B cell (primary cell): ENCODE data around the gene SHC3. TPM values are rescaled to one million over a fixed set of nuclear protein-coding genes. Genes with fewer than 3 reads are reported as not detected.

ENCODE experiments used
- ATAC-seq: fragments of 200-7000 bp; cut with Tn5 transposase; one replicate; pipeline ENCODE4 v1.10.0; 2021; ENCODE audit warnings: low read depth, mild to moderate bottlenecking, moderate number of reproducible peaks, moderate library complexity
- CTCF ChIA-PET: fragments of 350-600 bp; sonication (Branson Sonifier 250); formaldehyde crosslinking; loops from one replicate; lab custom pipeline; 2021; ENCODE audit warnings: antibody characterized with exemption, inconsistent platforms; lab: Charles Lee
- POLR2A ChIA-PET: fragments of 350-600 bp; sonication (Branson Sonifier 250); formaldehyde crosslinking; loops from one replicate; lab custom pipeline; 2021; ENCODE audit warnings: antibody characterized with exemption; lab: Charles Lee
- DNase-seq: peaks from one replicate; pipeline ENCODE4 v3.0.0; 2013
- H2AFZ ChIP-seq: 2 replicates; pipeline ENCODE4 v1.6.1; 2012; ENCODE audit warnings: mild to moderate bottlenecking, low read depth, low read length; ENCODE audit not compliant: insufficient read depth, poor library complexity, severe bottlenecking
- H3K27ac ChIP-seq, 2 donors: 1 replicate in 1 of 2; 2 replicates in 1 of 2; pipeline ENCODE4 v1.5.1; 2012 to 2013; ENCODE audit warnings: low read length in 2 of 2, mild to moderate bottlenecking in 2 of 2, moderate library complexity in 1 of 2
- H3K27me3 ChIP-seq, 4 experiments: fragments of 200-600 bp in 1 of 4; sonication (generic) in 1 of 4; replicated peaks in 1 of 4; 1 replicate in 2 of 4; 2 replicates in 2 of 4; pipeline versions ENCODE4 v1.6.1 to v1.7.0; 2013 to 2016; ENCODE audit warnings: low read length in 3 of 4, mild to moderate bottlenecking in 2 of 4, mixed read lengths in 1 of 4, moderate library complexity in 1 of 4; ENCODE audit not compliant: insufficient read depth in 4 of 4, control insufficient read depth in 3 of 4; ENCODE audit errors: control extremely low read depth in 1 of 4
- H3K36me3 ChIP-seq, 2 experiments: replicated peaks in 1 of 2; 1 replicate in 1 of 2; 2 replicates in 1 of 2; pipeline versions ENCODE4 v1.6.1 to v1.7.1; 2013; ENCODE audit warnings: low read length in 1 of 2; ENCODE audit not compliant: insufficient read depth in 2 of 2, control insufficient read depth in 1 of 2; ENCODE audit errors: control extremely low read depth in 1 of 2, extremely low read depth in 1 of 2
- H3K4me1 ChIP-seq, 2 donors: fragments of 200-600 bp in 1 of 2; sonication (generic) in 1 of 2; 1 replicate in 1 of 2; 2 replicates in 1 of 2; pipeline versions ENCODE4 v1.5.1 to v1.6.1; 2013 to 2017; ENCODE audit warnings: low read length in 2 of 2; ENCODE audit not compliant: control insufficient read depth in 2 of 2, insufficient read depth in 2 of 2
- H3K4me2 ChIP-seq: replicated peaks from 2 replicates; pipeline ENCODE3; 2012; ENCODE audit warnings: mild to moderate bottlenecking, low read depth, low read length; ENCODE audit not compliant: poor library complexity, severe bottlenecking
- H3K4me3 ChIP-seq, 5 experiments: fragments of 200-600 bp in 1 of 5; sonication (generic) in 1 of 5; 1 replicate in 3 of 5; 2 replicates in 2 of 5; pipeline versions ENCODE4 v1.5.1 to v1.7.0; 2011 to 2016; ENCODE audit warnings: low read length in 4 of 5, mild to moderate bottlenecking in 4 of 5, low read depth in 2 of 5, control low read depth in 1 of 5, moderate library complexity in 1 of 5; ENCODE audit not compliant: insufficient read depth in 1 of 5; ENCODE audit errors: control extremely low read depth in 1 of 5, extremely low read depth in 1 of 5
- H3K79me2 ChIP-seq: fragments of 200-600 bp; sonication (generic); one replicate; pipeline ENCODE4 v1.6.0; 2016; ENCODE audit warnings: low read length; ENCODE audit not compliant: control insufficient read depth, insufficient read depth
- H3K9ac ChIP-seq: fragments of 200-600 bp; sonication (generic); 2 replicates; pipeline ENCODE4 v1.6.1; 2017; ENCODE audit warnings: mild to moderate bottlenecking, low read length, moderate library complexity
- H3K9me3 ChIP-seq, 3 donors: one replicate each; pipeline versions ENCODE4 v1.6.1 to v1.7.1; 2013; ENCODE audit warnings: low read length in 2 of 3; ENCODE audit not compliant: control insufficient read depth in 2 of 3, insufficient read depth in 1 of 3; ENCODE audit errors: control extremely low read depth in 1 of 3
- H4K20me1 ChIP-seq: 2 replicates; pipeline ENCODE4 v1.6.0; 2012; ENCODE audit warnings: mild to moderate bottlenecking, low read length; ENCODE audit not compliant: insufficient read depth, control insufficient read depth, poor library complexity, severe bottlenecking
- H3K27ac Mint-ChIP-seq: one replicate; pipeline ENCODE4 v1.8.0; 2021; ENCODE audit warnings: mixed read lengths
- H3K27me3 Mint-ChIP-seq: one replicate; pipeline ENCODE4 v1.8.0; 2021; ENCODE audit warnings: mixed read lengths
- H3K4me1 Mint-ChIP-seq: one replicate; pipeline ENCODE4 v1.8.0; 2021; ENCODE audit warnings: mixed read lengths
- H3K4me3 Mint-ChIP-seq: one replicate; pipeline ENCODE4 v1.8.0; 2021; ENCODE audit warnings: mixed read lengths
- H3K9me3 Mint-ChIP-seq: one replicate; pipeline ENCODE4 v1.8.0; 2022; ENCODE audit warnings: mixed read lengths; ENCODE audit not compliant: insufficient read depth
- EZH2 ChIP-seq: IDR thresholded peaks from 2 replicates; pipeline ENCODE4 v1.6.1; 2012; ENCODE audit warnings: borderline replicate concordance, low read depth, mild to moderate bottlenecking, moderate library complexity, low read length; ENCODE audit not compliant: insufficient read depth, poor library complexity, severe bottlenecking
- WGBS: methylation state at CpG from one replicate; pipeline ENCODE4 v1.1.5; 2013; ENCODE audit warnings: missing lambda C conversion rate; ENCODE audit not compliant: insufficient coverage; 5-methylcytosine and 5-hydroxymethylcytosine counted together
- intact Hi-C: fragments of 100-400 bp; cut with micrococcal nuclease; formaldehyde crosslinking; loops from one replicate; pipeline ENCODE4 v1.10.0; 2022
- polyA minus RNA-seq: library from RNA; depleted of rRNA, polyadenylated mRNA; stranded (reverse); fragments of >200 nt; gene quantifications from 2 replicates; pipeline ENCODE4 v1.2.3, GENCODE V29; 2012
- polyA plus RNA-seq: library from polyadenylated mRNA; depleted of rRNA; stranded (reverse); fragments of >200 nt; gene quantifications from 2 replicates; pipeline ENCODE4 v1.2.3, GENCODE V29; 2012
- total RNA-seq, 2 donors: library from RNA; stranded (reverse); fragments of 120-200 nt in 1 of 2; gene quantifications; 1 replicate in 1 of 2; 2 replicates in 1 of 2; pipeline versions ENCODE4 v1.2.3 to v1.2.4, GENCODE V29; 2013 to 2022
- TF ChIP-seq, protein P1 (sequence below): fragments of 200-600 bp; IDR thresholded peaks from one replicate; pipeline ENCODE4 v1.8.0; 2022; ENCODE audit warnings: antibody characterized with exemption, mild to moderate bottlenecking

Gene SHC3
- total RNA-seq: 0.05 TPM in 1 of 2 replicates, not detected in the other
- total RNA-seq (2013): 0.12 TPM
- 0.03 and 0.06 TPM in 2 replicates for polyA plus RNA-seq
- polyA minus RNA-seq: under 0.01 TPM in 2 replicates

- Mint-ChIP-seq H3K4me1 (peaks cover 11% of the 10 kb centered on the region), H3K27ac (no peak within 1 kb of the TSS), H3K27me3 (peaks cover 52% of the 10 kb centered on the region), H3K9me3 (no peaks in the 10 kb centered on the region), H3K4me3 (peak within 1 kb of the TSS; percentile 55)
- H3K4me1 ChIP-seq: peaks cover 21 to 27% of the 10 kb centered on the region in 2 donors
- H3K36me3 ChIP-seq: no peaks in the 10 kb centered on the region
- CTCF ChIA-PET: no interaction called here
- H2AFZ ChIP-seq: peak within 1 kb of the TSS; percentile 49
- intact Hi-C loops: no loop called here
- no peaks in the 10 kb centered on the region for H3K79me2 ChIP-seq
- peak within 1 kb of the TSS; percentile 56 for H3K4me2 ChIP-seq
- H4K20me1 ChIP-seq: no peaks in the 10 kb centered on the region
- POLR2A ChIA-PET: no interaction called here
- no peak for TF ChIP-seq EZH2
- TF ChIP-seq, protein P1, sequence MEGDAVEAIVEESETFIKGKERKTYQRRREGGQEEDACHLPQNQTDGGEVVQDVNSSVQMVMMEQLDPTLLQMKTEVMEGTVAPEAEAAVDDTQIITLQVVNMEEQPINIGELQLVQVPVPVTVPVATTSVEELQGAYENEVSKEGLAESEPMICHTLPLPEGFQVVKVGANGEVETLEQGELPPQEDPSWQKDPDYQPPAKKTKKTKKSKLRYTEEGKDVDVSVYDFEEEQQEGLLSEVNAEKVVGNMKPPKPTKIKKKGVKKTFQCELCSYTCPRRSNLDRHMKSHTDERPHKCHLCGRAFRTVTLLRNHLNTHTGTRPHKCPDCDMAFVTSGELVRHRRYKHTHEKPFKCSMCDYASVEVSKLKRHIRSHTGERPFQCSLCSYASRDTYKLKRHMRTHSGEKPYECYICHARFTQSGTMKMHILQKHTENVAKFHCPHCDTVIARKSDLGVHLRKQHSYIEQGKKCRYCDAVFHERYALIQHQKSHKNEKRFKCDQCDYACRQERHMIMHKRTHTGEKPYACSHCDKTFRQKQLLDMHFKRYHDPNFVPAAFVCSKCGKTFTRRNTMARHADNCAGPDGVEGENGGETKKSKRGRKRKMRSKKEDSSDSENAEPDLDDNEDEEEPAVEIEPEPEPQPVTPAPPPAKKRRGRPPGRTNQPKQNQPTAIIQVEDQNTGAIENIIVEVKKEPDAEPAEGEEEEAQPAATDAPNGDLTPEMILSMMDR: no peak
- H3K9ac ChIP-seq: peak within 1 kb of the TSS; percentile 28
- ATAC-seq (no peak), DNase-seq (peak; percentile 13)
- no peak within 1 kb of the TSS for H3K27ac ChIP-seq
- peak within 1 kb of the TSS in 3 of 5 experiments; percentile 9 to 28 (median 15) for H3K4me3 ChIP-seq
- no peaks in the 10 kb centered on the region for H3K9me3 ChIP-seq
- H3K27me3 ChIP-seq: peaks cover 0 to 50% (median 35%) of the 10 kb centered on the region in 4 experiments
- 6% methylated on average over 95 of the region's 96 CpGs for WGBS
Measured at GRCh38 chr9:89177944-89178829, at the start of gene SHC3. Gene SHC3, minus strand, starts transcription at chr9:89178818. Its CDS starts 358 bp downstream, at chr9:89178460.

- no peak overlapping the region for H3K4me3 ChIP-seq
- H3K27ac ChIP-seq: no peak overlapping the region
- H3K36me3 ChIP-seq: no peaks in the 10 kb centered on the region
- Mint-ChIP-seq H3K4me1 (no peaks in the 10 kb centered on the region), H3K27me3 (peaks cover 31% of the 10 kb centered on the region), H3K4me3 (no peak overlapping the region), H3K9me3 (no peaks in the 10 kb centered on the region), H3K27ac (no peak overlapping the region)
- intact Hi-C loops: no loop called here
- H3K27me3 ChIP-seq: peaks cover 0 to 7% (median 3%) of the 10 kb centered on the region in 4 experiments
- no peak overlapping the region for H3K9ac ChIP-seq
- no peak overlapping the region for H2AFZ ChIP-seq
- H3K79me2 ChIP-seq: no peaks in the 10 kb centered on the region
- no peaks in the 10 kb centered on the region for H3K4me1 ChIP-seq
- peaks cover 0 to 4% (median 0%) of the 10 kb centered on the region in 3 donors for H3K9me3 ChIP-seq
- 70% methylated on average over 5 of the region's 5 CpGs for WGBS
- no peaks in the 10 kb centered on the region for H4K20me1 ChIP-seq
- ChIA-PET POLR2A (no interaction called here), CTCF (no interaction called here)
- DNase-seq: no peak
- no peak for TF ChIP-seq EZH2
- TF ChIP-seq, protein P1: no peak
- H3K4me2 ChIP-seq: no peak overlapping the region
- ATAC-seq: no peak
Measured at GRCh38 chr9:89225991-89226471, 47.4 kb upstream of the SHC3 start.
